Neural cell (in vitro differentiated cells): Measurements from ENCODE around the gene HIBADH.

Source experiments
- EP300 ChIP-seq: fragments of 450-650 bp; conservative IDR thresholded peaks from 2 replicates; pipeline ENCODE4 v1.6.1; 2014; ENCODE audit warnings: antibody characterized with exemption, mild to moderate bottlenecking, moderate library complexity; ENCODE audit not compliant: poor library complexity, severe bottlenecking
- EZH2 ChIP-seq: fragments of 200-600, 300-800 bp; shearing (Covaris generic), sonication (generic); IDR thresholded peaks from 2 replicates; pipeline ENCODE4 v1.6.1; 2014; ENCODE audit warnings: antibody characterized with exemption, low read length, borderline replicate concordance, mild to moderate bottlenecking; ENCODE audit not compliant: insufficient read depth, poor library complexity, severe bottlenecking

DNA sequence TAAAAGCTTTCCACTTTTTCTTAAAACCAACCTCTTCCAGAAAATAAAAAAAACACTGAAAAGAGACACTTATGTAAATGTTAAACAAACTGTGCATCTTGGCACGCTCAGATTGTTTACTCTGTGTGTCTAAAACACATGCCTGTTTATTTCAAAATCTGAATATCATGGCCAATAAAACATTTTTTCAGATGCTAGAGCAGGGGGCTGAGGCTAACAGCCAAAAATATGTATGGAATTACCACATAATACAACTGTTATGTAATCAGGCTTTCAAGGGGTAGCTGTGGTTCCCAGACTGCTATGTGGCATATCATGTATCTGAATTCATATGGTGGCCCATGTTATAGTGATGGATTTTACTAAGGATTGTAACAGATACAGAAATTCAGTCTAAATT is 130.4 kb downstream of the HIBADH start:
- TF ChIP-seq EZH2 (no peak), EP300 (no peak)
